HG03280 (cell line): ENCODE measurements around the gene RRBP1.

Experiments used
- ATAC-seq: cut with Tn5 transposase; IDR thresholded peaks from one replicate; pipeline ENCODE4 v1.9.1; 2021; ENCODE audit warnings: mild to moderate bottlenecking, moderate library complexity; ENCODE audit not compliant: unreplicated experiment

RRBP1 gene

GRCh38 chr20:17681726-17682102 is 328 bp downstream of the RRBP1 start:
- peak; percentile 14 for ATAC-seq

GRCh38 chr20:17680836-17681725 is 961 bp downstream of the RRBP1 start:
- peak; percentile 40 for ATAC-seq

GRCh38 chr20:17679941-17680835 is 1.9 kb downstream of the RRBP1 start:
- no peak for ATAC-seq

GRCh38 chr20:17678886-17679285 is 3.2 kb downstream of the RRBP1 start:
- no peak for ATAC-seq

GRCh38 chr20:17678295-17678694 is 3.7 kb downstream of the RRBP1 start:
- ATAC-seq, result no peak

GRCh38 chr20:17676942-17677341 is 5.1 kb downstream of the RRBP1 start:
- no peak for ATAC-seq

- ATAC-seq, result no peak
Measured at GRCh38 chr20:17676378-17676759, 5.7 kb downstream of the RRBP1 start.

GRCh38 chr20:17675519-17676377 is 6.3 kb downstream of the RRBP1 start:
- no peak for ATAC-seq

- no peak for ATAC-seq
Measured at GRCh38 chr20:17674722-17675518, 7.1 kb downstream of the RRBP1 start.

GRCh38 chr20:17673084-17673483 is 9.0 kb downstream of the RRBP1 start:
- ATAC-seq, result no peak

GRCh38 chr20:17671565-17671964 is 10.5 kb downstream of the RRBP1 start:
- ATAC-seq, result no peak

GRCh38 chr20:17671011-17671410 is 11.0 kb downstream of the RRBP1 start:
- no peak for ATAC-seq

- no peak for ATAC-seq
Measured at GRCh38 chr20:17669306-17669931, 12.6 kb downstream of the RRBP1 start.

- ATAC-seq, result no peak
Measured at GRCh38 chr20:17668432-17668831, 13.6 kb downstream of the RRBP1 start.

- no peak for ATAC-seq
Measured at GRCh38 chr20:17667445-17667844, 14.6 kb downstream of the RRBP1 start.

GRCh38 chr20:17666481-17666880 is 15.6 kb downstream of the RRBP1 start:
- ATAC-seq, result no peak

GRCh38 chr20:17665756-17666155 is 16.3 kb downstream of the RRBP1 start:
- no peak for ATAC-seq

GRCh38 chr20:17664025-17664633 is 17.9 kb downstream of the RRBP1 start:
- no peak for ATAC-seq

- no peak for ATAC-seq
Measured at GRCh38 chr20:17663486-17663885, 18.6 kb downstream of the RRBP1 start.
